ENCODE measurements around the gene MLXIP. TPM values are rescaled to one million over a fixed set of nuclear protein-coding genes. Genes with fewer than 3 reads are reported as not detected.

The MLXIP gene
- total RNA-seq, 1 experiment from 2014 or later = 124 TPM

DNA sequence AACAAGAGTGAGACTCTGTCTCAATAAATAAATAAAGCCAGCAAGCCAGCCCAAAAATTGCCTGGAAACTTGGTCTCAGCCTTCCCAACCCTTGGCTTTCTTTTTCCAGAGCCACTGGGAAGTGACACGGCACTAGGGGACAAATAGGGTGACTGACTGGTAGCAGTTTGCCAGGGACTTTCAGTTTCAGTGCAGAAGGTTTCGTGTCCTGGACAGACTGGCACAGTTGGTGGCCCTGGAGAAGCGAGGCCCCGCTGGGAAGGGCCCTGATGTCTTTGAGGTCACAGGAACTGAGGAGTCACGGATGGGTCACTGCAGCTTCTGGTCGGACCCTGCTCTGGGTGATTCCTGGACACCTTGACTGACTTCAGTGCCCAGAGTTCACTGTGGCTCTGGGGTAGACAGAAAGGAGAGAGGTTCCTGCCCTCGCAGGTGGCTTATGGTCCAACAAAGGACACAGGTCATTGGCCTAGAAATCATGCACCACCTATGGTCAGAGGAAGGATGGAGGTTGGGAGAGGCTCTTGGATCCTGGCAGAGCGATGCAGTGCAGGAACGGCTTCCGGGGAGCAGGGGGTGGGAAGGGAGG, 107.0 kb downstream of the MLXIP start:
- no peak overlapping the region for H3K27ac ChIP-seq (ENCODE audit: low read length)
- ChIA-PET CTCF (no interaction called here), POLR2A (no interaction called here)
- in situ Hi-C loops (cut with HindIII; ENCODE audit: low pct_unique_long_range_greater_than_20kb, low sequenced_read_pairs) = no loop called here
- TF ChIP-seq, protein P1, sequence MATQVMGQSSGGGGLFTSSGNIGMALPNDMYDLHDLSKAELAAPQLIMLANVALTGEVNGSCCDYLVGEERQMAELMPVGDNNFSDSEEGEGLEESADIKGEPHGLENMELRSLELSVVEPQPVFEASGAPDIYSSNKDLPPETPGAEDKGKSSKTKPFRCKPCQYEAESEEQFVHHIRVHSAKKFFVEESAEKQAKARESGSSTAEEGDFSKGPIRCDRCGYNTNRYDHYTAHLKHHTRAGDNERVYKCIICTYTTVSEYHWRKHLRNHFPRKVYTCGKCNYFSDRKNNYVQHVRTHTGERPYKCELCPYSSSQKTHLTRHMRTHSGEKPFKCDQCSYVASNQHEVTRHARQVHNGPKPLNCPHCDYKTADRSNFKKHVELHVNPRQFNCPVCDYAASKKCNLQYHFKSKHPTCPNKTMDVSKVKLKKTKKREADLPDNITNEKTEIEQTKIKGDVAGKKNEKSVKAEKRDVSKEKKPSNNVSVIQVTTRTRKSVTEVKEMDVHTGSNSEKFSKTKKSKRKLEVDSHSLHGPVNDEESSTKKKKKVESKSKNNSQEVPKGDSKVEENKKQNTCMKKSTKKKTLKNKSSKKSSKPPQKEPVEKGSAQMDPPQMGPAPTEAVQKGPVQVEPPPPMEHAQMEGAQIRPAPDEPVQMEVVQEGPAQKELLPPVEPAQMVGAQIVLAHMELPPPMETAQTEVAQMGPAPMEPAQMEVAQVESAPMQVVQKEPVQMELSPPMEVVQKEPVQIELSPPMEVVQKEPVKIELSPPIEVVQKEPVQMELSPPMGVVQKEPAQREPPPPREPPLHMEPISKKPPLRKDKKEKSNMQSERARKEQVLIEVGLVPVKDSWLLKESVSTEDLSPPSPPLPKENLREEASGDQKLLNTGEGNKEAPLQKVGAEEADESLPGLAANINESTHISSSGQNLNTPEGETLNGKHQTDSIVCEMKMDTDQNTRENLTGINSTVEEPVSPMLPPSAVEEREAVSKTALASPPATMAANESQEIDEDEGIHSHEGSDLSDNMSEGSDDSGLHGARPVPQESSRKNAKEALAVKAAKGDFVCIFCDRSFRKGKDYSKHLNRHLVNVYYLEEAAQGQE (IDR thresholded peaks at IDR 0.05; ENCODE audit: insufficient read depth in 1 of 2, low read depth in 2 of 2, low read length in 1 of 2) = no peak
- TF ChIP-seq SIN3A (IDR thresholded peaks at IDR 0.05; ENCODE audit: borderline replicate concordance, insufficient read depth, low read depth, low read length) (no peak), POLR2AphosphoS5 (IDR thresholded peaks at IDR 0.05; ENCODE audit: low read depth, low read length) (no peak), TCF7L2 (IDR thresholded peaks at IDR 0.05; ENCODE audit: low read depth, low read length) (no peak)
- TF ChIP-seq, protein P2, sequence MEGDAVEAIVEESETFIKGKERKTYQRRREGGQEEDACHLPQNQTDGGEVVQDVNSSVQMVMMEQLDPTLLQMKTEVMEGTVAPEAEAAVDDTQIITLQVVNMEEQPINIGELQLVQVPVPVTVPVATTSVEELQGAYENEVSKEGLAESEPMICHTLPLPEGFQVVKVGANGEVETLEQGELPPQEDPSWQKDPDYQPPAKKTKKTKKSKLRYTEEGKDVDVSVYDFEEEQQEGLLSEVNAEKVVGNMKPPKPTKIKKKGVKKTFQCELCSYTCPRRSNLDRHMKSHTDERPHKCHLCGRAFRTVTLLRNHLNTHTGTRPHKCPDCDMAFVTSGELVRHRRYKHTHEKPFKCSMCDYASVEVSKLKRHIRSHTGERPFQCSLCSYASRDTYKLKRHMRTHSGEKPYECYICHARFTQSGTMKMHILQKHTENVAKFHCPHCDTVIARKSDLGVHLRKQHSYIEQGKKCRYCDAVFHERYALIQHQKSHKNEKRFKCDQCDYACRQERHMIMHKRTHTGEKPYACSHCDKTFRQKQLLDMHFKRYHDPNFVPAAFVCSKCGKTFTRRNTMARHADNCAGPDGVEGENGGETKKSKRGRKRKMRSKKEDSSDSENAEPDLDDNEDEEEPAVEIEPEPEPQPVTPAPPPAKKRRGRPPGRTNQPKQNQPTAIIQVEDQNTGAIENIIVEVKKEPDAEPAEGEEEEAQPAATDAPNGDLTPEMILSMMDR (IDR thresholded peaks at IDR 0.05) = no peak
- H3K9me3 ChIP-seq (ENCODE audit: control insufficient read depth, insufficient read depth, low read depth, low read length) = no peaks in the 10 kb centered on the region
- H3K36me3 ChIP-seq (ENCODE audit: control insufficient read depth, insufficient read depth, low read length) = no peaks in the 10 kb centered on the region
- ATAC-seq = no peak
- H3K4me3 ChIP-seq (ENCODE audit: low read depth in 2 of 2, low read length in 2 of 2) = no peak overlapping the region
- intact Hi-C loops (cut with micrococcal nuclease; ENCODE audit: unreplicated experiment) = loop anchor here (10.0 kb wide), 1 partner anchor 131 kb away; no protein-coding TSS in a partner anchor
- DNase-seq (ENCODE audit: low read depth, low spot score) = no peak
- BruUV-seq (replicated peaks) = no TSS peak
- no peaks in the 10 kb centered on the region for H3K27me3 ChIP-seq (ENCODE audit: control insufficient read depth, insufficient read depth, low read length)
- H3K4me1 ChIP-seq (ENCODE audit: control insufficient read depth, insufficient read depth, low read length) = no peaks in the 10 kb centered on the region

DNA sequence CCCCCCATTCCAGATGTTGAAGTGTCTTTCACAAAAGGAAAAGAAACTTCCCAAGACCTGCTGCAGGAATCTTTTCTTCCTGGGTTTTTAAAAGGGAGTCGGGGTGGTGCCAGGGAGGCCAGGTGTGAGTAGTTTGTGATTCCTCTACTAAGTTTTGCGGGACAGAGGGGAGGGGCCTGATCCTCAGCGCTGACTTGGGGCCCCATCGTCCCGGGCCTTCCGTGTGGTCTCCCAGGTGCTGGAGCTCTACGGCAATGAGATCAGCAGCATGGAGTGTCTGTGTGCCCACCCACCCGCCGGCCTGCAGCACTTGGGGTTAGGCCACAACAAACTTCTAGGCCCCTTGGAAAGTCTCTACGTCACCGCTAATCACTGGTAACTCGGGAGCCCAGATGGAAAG, 108.9 kb downstream of the MLXIP start:
- intact Hi-C loops (cut with micrococcal nuclease; ENCODE audit: unreplicated experiment) = loop anchor here (10.0 kb wide), 1 partner anchor 133 kb away; no protein-coding TSS in a partner anchor
- POLR2A ChIA-PET = no interaction called here
- Histone ChIP-seq H3K4me1 (ENCODE audit: control insufficient read depth, insufficient read depth, low read length) (no peaks in the 10 kb centered on the region), H3K27me3 (ENCODE audit: control insufficient read depth, insufficient read depth, low read length) (no peaks in the 10 kb centered on the region), H3K4me3 (ENCODE audit: low read depth in 2 of 2, low read length in 2 of 2) (no peak overlapping the region), H3K27ac (ENCODE audit: low read length) (no peak overlapping the region), H3K9me3 (ENCODE audit: control insufficient read depth, insufficient read depth, low read depth, low read length) (no peaks in the 10 kb centered on the region), H3K36me3 (ENCODE audit: control insufficient read depth, insufficient read depth, low read length) (no peaks in the 10 kb centered on the region)
- BruUV-seq (replicated peaks) = no TSS peak
- ATAC-seq (no peak), DNase-seq (ENCODE audit: low read depth, low spot score) (no peak)
- TF ChIP-seq SIN3A (IDR thresholded peaks at IDR 0.05; ENCODE audit: borderline replicate concordance, insufficient read depth, low read depth, low read length) = no peak
- TF ChIP-seq TCF7L2 (IDR thresholded peaks at IDR 0.05; ENCODE audit: low read depth, low read length) = no peak
- TF ChIP-seq, protein P2 (IDR thresholded peaks at IDR 0.05) = no peak
- TF ChIP-seq, protein P1 (IDR thresholded peaks at IDR 0.05; ENCODE audit: insufficient read depth in 1 of 2, low read depth in 2 of 2, low read length in 1 of 2) = no peak
- TF ChIP-seq POLR2AphosphoS5 (IDR thresholded peaks at IDR 0.05; ENCODE audit: low read depth, low read length) = no peak
- CTCF ChIA-PET = no interaction called here
- in situ Hi-C loops (cut with HindIII; ENCODE audit: low pct_unique_long_range_greater_than_20kb, low sequenced_read_pairs) = no loop called here

Measured in Panc1 (cell line).